NCI-H2196 treated with DMSO at 0.1 percent for 48 hours (cell line): ENCODE data around the gene PTPRN2.

ENCODE experiments used
- DNase-seq: peaks from one replicate; lab custom pipeline; 2025; ENCODE audit not compliant: unreplicated experiment; lab: John Stamatoyannopoulos, UW

Gene PTPRN2

DNA sequence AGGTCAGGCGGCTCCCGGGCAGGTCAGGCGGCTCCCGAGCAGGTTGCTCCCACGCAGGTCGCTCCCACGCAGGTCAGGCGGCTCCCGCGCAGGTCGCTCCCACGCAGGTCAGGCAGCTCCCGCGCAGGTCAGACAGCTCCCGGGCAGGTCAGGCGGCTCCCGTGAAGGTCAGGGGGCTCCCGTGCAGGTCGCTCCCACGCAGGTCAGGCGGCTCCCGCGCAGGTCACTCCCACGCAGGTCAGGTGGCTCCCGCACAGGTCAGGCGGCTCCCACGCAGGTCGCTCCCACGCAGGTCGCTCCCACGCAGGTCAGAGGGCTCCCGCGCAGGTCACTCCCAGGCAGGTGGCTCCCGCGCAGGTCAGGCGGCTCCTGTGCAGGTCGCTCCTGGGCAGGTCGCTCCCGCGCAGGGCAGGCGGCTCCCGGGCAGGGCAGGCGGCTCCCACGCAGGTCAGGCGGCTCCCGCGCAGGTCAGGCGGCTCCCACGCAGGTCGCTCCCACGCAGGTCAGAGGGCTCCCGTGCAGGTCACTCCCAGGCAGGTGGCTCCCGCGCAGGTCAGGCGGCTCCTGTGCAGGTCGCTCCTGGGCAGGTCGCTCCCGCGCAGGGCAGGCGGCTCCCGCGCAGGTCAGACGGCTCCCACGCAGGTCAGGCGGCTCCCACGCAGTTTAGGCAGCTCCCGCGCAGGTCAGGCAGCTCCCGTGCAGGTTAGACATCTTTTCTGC is 30.7 kb downstream of the PTPRN2 start:
- no peak for DNase-seq

DNA sequence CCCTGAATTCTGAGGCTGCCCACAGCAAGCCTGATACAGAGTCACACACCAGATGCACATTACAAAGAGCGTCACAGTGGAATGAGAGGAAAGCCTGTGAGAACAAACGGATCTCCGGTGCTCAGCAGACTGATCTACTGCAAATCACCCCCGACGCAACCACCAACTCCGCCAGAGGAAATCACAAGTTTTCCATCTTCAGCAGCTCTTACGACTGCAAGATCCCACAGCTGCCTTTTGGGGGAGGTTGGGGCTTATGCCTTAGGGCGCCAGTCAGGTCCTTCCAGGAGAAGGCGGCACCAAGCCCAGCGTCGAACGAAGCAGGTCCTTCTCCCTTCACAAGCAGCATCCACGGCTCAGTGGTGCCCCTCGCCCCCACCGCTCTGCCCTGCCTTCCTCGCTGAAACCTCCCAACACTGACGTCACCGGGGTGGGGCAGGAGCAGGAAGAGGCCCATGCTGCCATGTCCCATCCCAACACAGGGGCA is 32.5 kb downstream of the PTPRN2 start:
- no peak for DNase-seq

- no peak for DNase-seq
Observed at GRCh38 chr7:158550886-158551452, 36.7 kb downstream of the PTPRN2 start.

GRCh38 chr7:158550394-158550700 is 37.3 kb downstream of the PTPRN2 start:
- DNase-seq: no peak

GRCh38 chr7:158549616-158550393 is 37.8 kb downstream of the PTPRN2 start:
- peak; percentile 15 for DNase-seq

DNA sequence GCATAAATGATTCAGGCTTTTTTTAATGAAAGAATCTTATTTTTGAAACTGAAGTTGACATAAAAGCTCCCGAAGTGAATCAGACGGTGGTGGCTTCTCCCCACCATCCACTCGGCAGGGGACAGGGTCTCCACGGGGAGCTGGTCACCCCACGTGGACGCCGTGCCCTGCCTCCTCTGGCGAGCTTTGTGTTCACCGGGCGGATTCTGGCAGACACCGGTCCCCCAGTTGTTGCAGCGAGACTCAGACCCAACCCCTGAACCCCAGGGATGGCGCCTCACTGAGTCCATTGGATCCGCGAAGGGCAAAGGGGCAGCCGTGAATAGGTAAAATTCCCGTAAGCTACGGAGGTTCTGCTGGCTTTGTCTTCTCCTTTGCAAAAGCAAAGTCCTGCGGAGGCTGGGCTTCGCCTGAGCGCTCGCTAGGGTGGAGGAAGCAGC is 38.4 kb downstream of the PTPRN2 start:
- no peak for DNase-seq

GRCh38 chr7:158548726-158549125 is 38.9 kb downstream of the PTPRN2 start:
- DNase-seq: no peak

- no peak for DNase-seq
Observed at GRCh38 chr7:158547817-158548216, 39.8 kb downstream of the PTPRN2 start.

DNA sequence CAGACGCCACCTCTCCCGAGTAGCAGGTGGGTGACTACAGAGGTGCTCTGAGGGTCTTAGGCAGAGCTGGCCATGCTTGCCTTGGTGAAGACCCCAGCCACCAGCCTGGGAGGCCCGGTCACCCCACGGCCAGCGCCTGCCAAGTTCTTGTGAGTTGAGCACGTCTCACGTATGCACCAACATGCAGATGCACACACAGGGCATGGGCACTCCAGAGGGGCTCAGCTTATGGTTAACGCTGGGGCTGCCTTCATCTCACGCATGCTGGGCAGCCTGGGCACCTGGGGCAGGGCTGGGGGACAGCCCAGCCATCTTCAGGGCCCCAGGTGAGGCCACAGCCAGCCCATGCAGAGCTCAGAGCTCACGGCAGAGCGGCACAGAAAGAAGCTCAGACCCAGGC is 41.0 kb downstream of the PTPRN2 start:
- DNase-seq: no peak

DNA sequence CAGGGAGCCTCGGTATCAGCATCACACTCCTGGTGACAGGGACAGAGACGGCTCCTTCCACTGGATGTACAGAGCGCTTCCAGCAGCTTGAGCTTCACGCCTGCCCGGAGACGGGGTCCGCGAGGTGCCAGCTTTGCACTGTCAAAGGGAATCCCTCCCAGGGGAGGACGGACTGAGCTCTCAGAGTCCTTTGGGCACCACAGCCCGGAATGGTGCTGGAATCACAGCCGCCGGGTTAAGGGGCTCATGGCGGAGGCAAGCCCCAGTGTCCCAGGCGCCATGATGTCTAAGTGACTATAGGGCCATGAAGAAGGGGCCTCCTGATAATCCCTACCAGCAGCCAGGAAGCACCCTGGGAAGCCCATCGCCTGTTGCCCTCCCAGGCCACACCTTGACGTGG is 41.4 kb downstream of the PTPRN2 start:
- DNase-seq: no peak

GRCh38 chr7:158544708-158545107 is 42.9 kb downstream of the PTPRN2 start:
- DNase-seq: no peak

DNA sequence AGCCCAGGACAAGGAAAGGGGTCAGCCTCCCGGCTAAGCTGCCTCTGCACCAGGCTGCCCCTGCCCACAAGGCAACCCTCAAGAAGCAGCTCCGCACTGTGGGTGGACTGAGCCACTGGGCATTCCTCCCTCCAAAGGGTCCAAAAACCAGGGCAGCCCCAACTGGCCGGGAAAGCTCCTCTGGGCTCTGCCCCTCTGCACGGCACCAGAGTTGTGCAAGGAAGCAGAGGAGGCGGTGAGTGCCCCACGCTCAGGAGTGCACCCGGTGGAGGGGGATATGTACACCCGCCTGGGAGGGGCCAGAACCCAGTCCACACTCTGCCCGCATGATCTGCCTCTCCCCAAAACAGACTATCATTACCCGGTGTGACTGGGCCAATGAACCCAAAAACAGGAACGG is 43.8 kb downstream of the PTPRN2 start:
- DNase-seq: no peak

GRCh38 chr7:158542651-158543566 is 44.7 kb downstream of the PTPRN2 start:
- no peak for DNase-seq

GRCh38 chr7:158541346-158542010 is 46.1 kb downstream of the PTPRN2 start:
- DNase-seq: no peak

GRCh38 chr7:158539711-158540146 is 47.9 kb downstream of the PTPRN2 start:
- no peak for DNase-seq

- DNase-seq: no peak
Observed at GRCh38 chr7:158538156-158538946, 49.3 kb downstream of the PTPRN2 start.

DNA sequence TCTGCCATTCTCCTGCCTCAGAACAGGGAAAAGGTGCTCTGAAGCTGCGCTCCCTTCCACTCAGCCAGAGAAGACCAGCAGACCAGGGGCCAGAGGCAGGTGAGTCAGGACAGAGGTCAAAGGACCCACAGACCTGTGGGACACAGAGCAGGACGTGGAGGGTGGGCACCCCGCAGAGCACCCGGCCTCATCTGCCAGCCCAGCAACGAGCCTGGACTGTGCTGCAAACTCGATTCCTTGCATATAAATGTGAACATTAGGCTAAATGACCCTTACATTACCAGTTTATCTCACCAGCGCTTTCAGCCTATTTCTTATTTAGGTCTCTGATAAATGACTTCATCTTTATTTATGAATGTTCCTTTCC is 50.1 kb downstream of the PTPRN2 start:
- no peak for DNase-seq

DNA sequence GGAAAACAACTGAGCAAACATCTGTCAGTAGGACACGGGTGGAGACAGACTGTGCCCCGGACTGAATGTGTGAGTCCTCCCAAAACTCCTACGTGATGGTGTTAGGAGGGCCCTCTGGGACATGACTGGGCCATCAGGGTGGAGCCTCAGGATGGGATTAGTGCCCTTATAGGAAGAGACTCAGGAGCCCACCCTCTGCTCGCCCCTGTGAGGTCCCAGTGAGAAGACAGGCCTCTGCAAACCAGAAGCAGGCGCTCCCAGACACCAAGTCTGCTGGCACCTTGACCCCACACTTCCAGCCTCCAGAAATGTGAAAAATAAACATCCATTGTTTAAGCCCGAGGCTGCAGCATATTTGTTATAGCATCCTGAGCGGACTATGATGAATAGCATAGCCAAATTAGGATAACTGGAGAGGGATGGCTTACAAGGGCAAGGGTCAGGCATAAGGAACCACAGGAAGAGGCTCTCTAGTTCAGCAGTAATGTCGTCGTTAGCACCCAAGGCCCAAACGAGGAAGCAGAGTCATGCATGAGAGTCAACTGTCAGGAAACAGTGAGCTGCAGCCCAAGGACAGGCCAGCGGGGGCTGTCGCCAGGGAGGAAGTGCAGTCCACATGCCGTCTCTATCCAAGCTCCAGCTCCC is 50.6 kb downstream of the PTPRN2 start:
- no peak for DNase-seq

GRCh38 chr7:158535079-158535478 is 52.5 kb downstream of the PTPRN2 start:
- no peak for DNase-seq
